Thyroid gland (tissue), 4 donors: Measurements from ENCODE around the gene ENPP3. TPM values are rescaled to one million over a fixed set of nuclear protein-coding genes. Genes with fewer than 3 reads are reported as not detected.

ENCODE experiments used
- DNase-seq, 2 donors: peaks; one replicate each; pipeline ENCODE4 v3.0.0-alpha.2; 2019
- H3K27ac ChIP-seq, 3 donors: fragments of 200-600 bp; sonication (generic); 1 replicate in 2 of 3; 2 replicates in 1 of 3; pipeline ENCODE4 v1.5.1; 2016 to 2019; ENCODE audit warnings: mild to moderate bottlenecking in 1 of 3, moderate library complexity in 1 of 3
- H3K27me3 ChIP-seq: fragments of 200-600 bp; sonication (generic); one replicate; pipeline ENCODE4 v1.5.1; 2019
- H3K36me3 ChIP-seq, 2 donors: fragments of 200-600 bp; sonication (generic); one replicate each; pipeline ENCODE4 v1.5.1; 2016 to 2019
- H3K4me1 ChIP-seq, 2 donors: fragments of 200-600 bp; sonication (generic); one replicate each; pipeline ENCODE4 v1.5.1; 2017 to 2019
- H3K4me3 ChIP-seq, 3 donors: fragments of 200-600 bp; sonication (generic); replicated peaks in 1 of 3; 1 replicate in 2 of 3; 2 replicates in 1 of 3; pipeline ENCODE4 v1.5.1; 2016; ENCODE audit warnings: mild to moderate bottlenecking in 1 of 3
- H3K9me3 ChIP-seq: fragments of 200-600 bp; sonication (generic); one replicate; pipeline ENCODE4 v1.5.1; 2017
- CTCF ChIP-seq, 6 experiments: fragments of 200-600 bp in 3 of 6; fragments of 450-650 bp in 3 of 6; sonication (generic) in 3 of 6; IDR thresholded peaks; one replicate each; pipeline ENCODE4 v1.5.1; 2016 to 2019; ENCODE audit warnings: antibody characterized with exemption in 6 of 6, mild to moderate bottlenecking in 2 of 6, inconsistent platforms in 1 of 6, moderate library complexity in 1 of 6
- POLR2A ChIP-seq, 2 donors: fragments of 450-650 bp; IDR thresholded peaks; one replicate each; pipeline ENCODE4 v1.6.1; 2017; ENCODE audit warnings: antibody characterized with exemption in 2 of 2, mild to moderate bottlenecking in 2 of 2, moderate library complexity in 1 of 2
- WGBS, 2 donors: methylation state at CpG; one replicate each; pipeline ENCODE4 v1.1.5; 2017; 5-methylcytosine and 5-hydroxymethylcytosine counted together
- intact Hi-C: fragments of 100-400 bp; cut with DNase I; formaldehyde crosslinking; loops from one replicate; pipeline ENCODE4 v1.15.1; 2023
- total RNA-seq, 4 donors: library from RNA; depleted of rRNA; stranded (reverse); fragments of >200 nt; gene quantifications; one replicate each; pipeline ENCODE4 v1.2.3, GENCODE V29; 2016

ENPP3 gene
- total RNA-seq, 4 donors from 2014 or later, result 0.29 to 2.1 (median 0.85) TPM

GRCh38 chr6:131655951-131656350 is 18.8 kb downstream of the ENPP3 start:
- 98 to 100% methylated on average over 2 of the region's 2 CpGs for WGBS, 2 donors
- no peak overlapping the region for H3K27ac ChIP-seq
- no peaks in the 10 kb centered on the region for H3K27me3 ChIP-seq
- no peak for DNase-seq
- no peaks in the 10 kb centered on the region for H3K4me1 ChIP-seq
- no peaks in the 10 kb centered on the region for H3K36me3 ChIP-seq
- H3K4me3 ChIP-seq, result no peak overlapping the region
- TF ChIP-seq POLR2A (IDR thresholded peaks at IDR 0.05), result no peak
- TF ChIP-seq CTCF (IDR thresholded peaks at IDR 0.05), result no peak
- intact Hi-C loops, result no loop called here
- H3K9me3 ChIP-seq, result no peaks in the 10 kb centered on the region

- Histone ChIP-seq H3K4me3 (no peak overlapping the region), H3K27me3 (no peaks in the 10 kb centered on the region), H3K36me3 (no peaks in the 10 kb centered on the region), H3K4me1 (no peaks in the 10 kb centered on the region), H3K27ac (no peak overlapping the region), H3K9me3 (no peaks in the 10 kb centered on the region)
- TF ChIP-seq CTCF (IDR thresholded peaks at IDR 0.05), result no peak
- TF ChIP-seq POLR2A (IDR thresholded peaks at IDR 0.05), result no peak
- 89 to 96% methylated on average over 3 of the region's 3 CpGs for WGBS, 2 donors
- no peak for DNase-seq
- intact Hi-C loops, result no loop called here
Measured at GRCh38 chr6:131656667-131657066, 19.6 kb downstream of the ENPP3 start.

- no peaks in the 10 kb centered on the region for H3K27me3 ChIP-seq
- no peaks in the 10 kb centered on the region for H3K9me3 ChIP-seq
- H3K4me3 ChIP-seq, result no peak overlapping the region
- TF ChIP-seq CTCF (IDR thresholded peaks at IDR 0.05) (no peak), POLR2A (IDR thresholded peaks at IDR 0.05) (no peak)
- DNase-seq, result no peak
- no peaks in the 10 kb centered on the region for H3K36me3 ChIP-seq
- H3K4me1 ChIP-seq, result no peaks in the 10 kb centered on the region
- no peak overlapping the region for H3K27ac ChIP-seq
- WGBS, 2 donors, result 92 to 96% methylated on average over 2 of the region's 2 CpGs
- intact Hi-C loops, result no loop called here
Measured at GRCh38 chr6:131657222-131657621, 20.1 kb downstream of the ENPP3 start.

- H3K4me3 ChIP-seq, result no peak overlapping the region
- TF ChIP-seq POLR2A (IDR thresholded peaks at IDR 0.05), result no peak
- no peak for TF ChIP-seq CTCF (IDR thresholded peaks at IDR 0.05)
- intact Hi-C loops, result no loop called here
- H3K9me3 ChIP-seq, result no peaks in the 10 kb centered on the region
- no peaks in the 10 kb centered on the region for H3K4me1 ChIP-seq
- 86 to 87% methylated on average over 6 of the region's 6 CpGs for WGBS, 2 donors
- no peaks in the 10 kb centered on the region for H3K27me3 ChIP-seq
- no peak for DNase-seq
- no peak overlapping the region for H3K27ac ChIP-seq
- no peaks in the 10 kb centered on the region for H3K36me3 ChIP-seq
Measured at GRCh38 chr6:131657630-131658111, 20.6 kb downstream of the ENPP3 start.

GRCh38 chr6:131658287-131658686 is 21.2 kb downstream of the ENPP3 start:
- TF ChIP-seq POLR2A (IDR thresholded peaks at IDR 0.05) (no peak), CTCF (IDR thresholded peaks at IDR 0.05) (no peak)
- H3K27ac ChIP-seq, result no peak overlapping the region
- no peaks in the 10 kb centered on the region for H3K4me1 ChIP-seq
- DNase-seq, result no peak
- no peaks in the 10 kb centered on the region for H3K36me3 ChIP-seq
- no peaks in the 10 kb centered on the region for H3K27me3 ChIP-seq
- WGBS, 2 donors, result 94 to 95% methylated on average over 3 of the region's 3 CpGs
- H3K4me3 ChIP-seq, result no peak overlapping the region
- intact Hi-C loops, result no loop called here
- no peaks in the 10 kb centered on the region for H3K9me3 ChIP-seq
